ENCODE results near the gene ARID3A.
A peak's percentile ranks its signal among the peaks of the same experiment; 100 is the strongest.

GRCh38 chr19:990119-990571 is 64.3 kb downstream of the ARID3A start:
- TF ChIP-seq CTCF (IDR thresholded peaks at IDR 0.05) (no peak), POLR2A (IDR thresholded peaks at IDR 0.05) (peak in 1 of 2 donors; percentile 28)
